GF-D8 (cell line): ENCODE measurements around the gene TSR3.

ENCODE experiments used
- DNase-seq: peaks from one replicate; lab custom pipeline; 2025; lab: John Stamatoyannopoulos, UW

TSR3 gene

GRCh38 chr16:1308036-1308976 lies 43.4 kb downstream of the TSR3 start:
- no peak for DNase-seq

DNA sequence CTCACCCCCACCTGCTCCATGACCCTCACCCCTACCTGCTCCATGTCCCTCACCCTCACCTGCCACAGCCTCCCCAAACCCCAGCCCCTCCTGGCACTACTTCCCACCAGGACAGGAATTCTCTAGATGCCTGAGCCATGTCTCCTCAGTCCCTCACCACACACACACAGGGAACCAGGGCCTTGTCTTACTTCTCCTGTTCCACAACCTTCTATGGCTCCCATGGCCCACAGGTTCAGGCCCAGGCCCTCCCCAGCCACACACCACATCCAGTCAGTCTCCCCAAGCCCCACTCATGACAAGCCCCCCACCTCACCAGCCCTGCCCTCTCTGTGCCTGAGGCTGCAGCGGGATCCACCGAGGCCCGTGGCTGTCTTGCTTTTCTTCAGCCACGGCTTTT lies 45.3 kb downstream of the TSR3 start:
- no peak for DNase-seq

- DNase-seq: no peak
These were observed 45.9 kb downstream of the TSR3 start for GRCh38 chr16:1305823-1306222.

DNA sequence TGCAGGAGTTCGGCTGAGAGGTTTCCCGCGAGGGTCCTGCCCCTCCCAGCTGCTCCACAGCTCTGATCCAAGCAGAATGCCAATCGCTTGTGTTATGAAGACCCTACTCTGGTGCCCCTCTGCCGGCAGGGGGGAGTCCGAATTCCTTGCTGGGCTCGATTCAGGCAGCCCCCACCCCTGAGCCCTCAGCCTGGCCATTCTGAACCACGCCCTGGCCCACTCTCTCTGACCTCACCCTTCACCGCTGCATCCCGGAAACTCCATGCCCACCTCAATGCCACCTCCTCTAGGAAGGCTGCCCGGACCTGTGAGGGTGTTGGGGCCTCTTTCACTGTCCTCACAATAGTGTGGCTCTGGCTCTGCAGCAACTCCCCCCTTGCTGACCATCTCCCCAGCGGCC lies 50.1 kb downstream of the TSR3 start:
- no peak for DNase-seq

- no peak for DNase-seq
These were observed 50.8 kb downstream of the TSR3 start for GRCh38 chr16:1300664-1301476.

DNA sequence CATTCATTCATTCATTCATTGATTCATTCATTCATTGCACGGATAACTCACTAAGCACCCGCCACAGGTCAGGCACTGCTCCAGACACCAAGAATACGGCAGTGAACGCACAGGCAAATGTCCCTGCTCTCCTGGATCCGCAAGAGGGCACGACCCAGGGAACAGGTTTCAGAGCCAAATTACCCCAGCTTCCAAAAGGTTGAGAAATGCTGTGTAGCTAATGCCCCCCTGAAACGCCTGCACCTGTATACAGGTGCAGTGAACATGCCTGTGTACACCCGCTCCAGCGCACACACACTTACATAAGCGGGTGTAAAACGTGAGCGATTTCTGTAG lies 51.8 kb downstream of the TSR3 start:
- no peak for DNase-seq
